ENCODE results near the gene TMEM127.
"Not testable (repeated sequence)": the region's sequence is repeated elsewhere in the genome, so short reads cannot be mapped to it uniquely, and the experiment has no call there.

TMEM127 gene

DNA sequence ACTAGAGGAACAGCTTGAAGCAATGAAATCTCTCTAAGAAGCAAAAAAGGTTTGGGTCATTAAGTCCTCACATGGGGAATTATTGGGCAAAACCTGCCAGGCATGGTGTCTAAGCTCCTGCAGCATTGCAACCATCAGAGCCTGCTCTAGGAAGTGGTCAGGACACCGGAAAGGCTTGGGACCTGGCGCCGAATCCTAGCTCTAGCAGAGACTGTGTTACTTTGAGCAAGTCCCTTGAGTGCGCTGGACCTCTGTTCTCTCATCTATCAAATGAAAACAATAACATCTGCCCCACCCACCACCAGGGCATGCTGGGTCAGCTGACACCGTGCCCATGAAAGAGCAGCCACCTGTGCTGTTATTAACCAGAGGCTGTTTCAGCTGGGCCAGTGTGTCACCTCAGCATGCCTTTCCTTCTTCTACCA is 6.3 kb downstream of the TMEM127 start:
- TF ChIP-seq, protein P1, sequence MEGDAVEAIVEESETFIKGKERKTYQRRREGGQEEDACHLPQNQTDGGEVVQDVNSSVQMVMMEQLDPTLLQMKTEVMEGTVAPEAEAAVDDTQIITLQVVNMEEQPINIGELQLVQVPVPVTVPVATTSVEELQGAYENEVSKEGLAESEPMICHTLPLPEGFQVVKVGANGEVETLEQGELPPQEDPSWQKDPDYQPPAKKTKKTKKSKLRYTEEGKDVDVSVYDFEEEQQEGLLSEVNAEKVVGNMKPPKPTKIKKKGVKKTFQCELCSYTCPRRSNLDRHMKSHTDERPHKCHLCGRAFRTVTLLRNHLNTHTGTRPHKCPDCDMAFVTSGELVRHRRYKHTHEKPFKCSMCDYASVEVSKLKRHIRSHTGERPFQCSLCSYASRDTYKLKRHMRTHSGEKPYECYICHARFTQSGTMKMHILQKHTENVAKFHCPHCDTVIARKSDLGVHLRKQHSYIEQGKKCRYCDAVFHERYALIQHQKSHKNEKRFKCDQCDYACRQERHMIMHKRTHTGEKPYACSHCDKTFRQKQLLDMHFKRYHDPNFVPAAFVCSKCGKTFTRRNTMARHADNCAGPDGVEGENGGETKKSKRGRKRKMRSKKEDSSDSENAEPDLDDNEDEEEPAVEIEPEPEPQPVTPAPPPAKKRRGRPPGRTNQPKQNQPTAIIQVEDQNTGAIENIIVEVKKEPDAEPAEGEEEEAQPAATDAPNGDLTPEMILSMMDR (conservative IDR thresholded peaks at IDR 0.05; ENCODE audit: low read depth) = no peak
- no peak for DNase-seq (ENCODE audit: low spot score)
- H3K27ac ChIP-seq = peak overlapping the region; percentile 94
- ChIA-PET POLR2A (ENCODE audit: low non-redundant PET) (no interaction called here), CTCF (interaction anchor here (0.5 to 0.8 kb wide), 4 partner anchors 11 to 156 kb away, joined by 3 to 4 read pairs (median 3); no protein-coding TSS in a partner anchor)

DNA sequence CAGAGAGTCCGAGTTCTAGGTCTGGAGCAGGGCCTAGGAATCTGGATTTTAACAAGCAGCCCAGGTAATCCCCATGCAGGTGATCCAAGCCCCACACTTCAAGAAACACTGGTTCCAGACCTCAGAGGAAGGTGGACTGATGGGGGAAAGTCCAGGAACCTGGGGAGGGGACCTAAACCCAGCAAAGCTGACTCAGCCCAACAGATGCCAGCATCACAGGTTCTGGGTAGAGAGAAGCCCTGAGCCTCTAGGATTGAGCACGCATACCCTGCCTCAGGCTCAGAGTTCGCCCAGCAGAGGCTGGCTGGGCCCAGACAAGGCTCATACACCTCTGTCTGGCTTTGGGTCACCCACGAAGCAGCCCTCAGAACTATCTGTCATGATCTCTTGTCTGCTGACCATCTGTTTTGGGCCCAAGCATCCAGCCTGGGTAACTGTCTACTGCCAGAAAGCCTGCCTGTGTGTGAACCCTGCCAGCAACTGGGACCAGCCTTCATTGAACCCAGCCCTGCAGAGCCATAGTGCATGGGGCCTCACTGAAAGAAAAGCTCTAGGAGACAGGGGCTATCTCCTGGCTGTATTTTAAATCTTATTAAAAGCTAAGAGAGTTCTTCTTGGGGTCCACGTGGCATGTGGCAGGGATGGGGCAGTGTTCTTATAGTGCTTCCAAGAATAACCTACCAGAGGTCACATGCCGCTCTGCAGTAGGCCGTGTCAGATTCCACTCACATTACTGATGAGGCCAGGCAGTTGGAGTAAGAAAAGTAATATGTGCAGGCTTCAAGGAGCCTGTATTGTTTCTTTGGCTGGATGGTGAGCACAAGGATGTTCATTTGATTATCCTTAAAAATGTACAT is 7.4 kb downstream of the TMEM127 start:
- CTCF ChIA-PET = no interaction called here

DNA sequence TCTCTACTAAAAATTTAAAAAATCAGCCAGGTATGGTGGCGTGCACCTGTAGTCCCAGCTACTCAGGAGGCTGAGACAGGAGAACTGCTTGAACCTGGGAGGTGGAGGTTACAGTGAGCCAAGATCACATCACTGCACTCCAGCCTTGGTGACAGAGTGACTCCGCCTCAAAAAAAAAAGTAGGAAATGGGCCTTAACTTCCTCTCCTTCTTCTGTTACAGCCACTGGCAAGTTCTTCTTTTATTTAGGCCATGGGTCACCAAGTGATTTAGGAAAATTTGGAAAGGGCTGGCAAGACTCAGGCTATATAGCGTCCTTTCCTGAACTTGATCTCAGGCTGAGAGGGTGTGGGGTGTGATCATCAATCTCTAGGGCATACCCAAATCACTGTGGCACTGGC is 8.1 kb downstream of the TMEM127 start:
- POLR2A ChIA-PET (ENCODE audit: low non-redundant PET); DNase-seq (ENCODE audit: low spot score): not testable (repeated sequence)
- CTCF ChIA-PET = interaction anchor here (0.6 kb wide), 1 partner anchor 143 kb away, joined by 4 read pairs; no protein-coding TSS in a partner anchor
- peak overlapping the region; percentile 36; the same call in 1 of the 2 replicates for H3K27ac ChIP-seq

More for the DNA sequence above, 7.4 kb downstream of the TMEM127 start:
- TF ChIP-seq, protein P1 (conservative IDR thresholded peaks at IDR 0.05; ENCODE audit: low read depth) = no peak
- DNase-seq (ENCODE audit: low spot score) = no peak
- POLR2A ChIA-PET (ENCODE audit: low non-redundant PET) = no interaction called here
- H3K27ac ChIP-seq = peak overlapping the region; percentile 36

DNA sequence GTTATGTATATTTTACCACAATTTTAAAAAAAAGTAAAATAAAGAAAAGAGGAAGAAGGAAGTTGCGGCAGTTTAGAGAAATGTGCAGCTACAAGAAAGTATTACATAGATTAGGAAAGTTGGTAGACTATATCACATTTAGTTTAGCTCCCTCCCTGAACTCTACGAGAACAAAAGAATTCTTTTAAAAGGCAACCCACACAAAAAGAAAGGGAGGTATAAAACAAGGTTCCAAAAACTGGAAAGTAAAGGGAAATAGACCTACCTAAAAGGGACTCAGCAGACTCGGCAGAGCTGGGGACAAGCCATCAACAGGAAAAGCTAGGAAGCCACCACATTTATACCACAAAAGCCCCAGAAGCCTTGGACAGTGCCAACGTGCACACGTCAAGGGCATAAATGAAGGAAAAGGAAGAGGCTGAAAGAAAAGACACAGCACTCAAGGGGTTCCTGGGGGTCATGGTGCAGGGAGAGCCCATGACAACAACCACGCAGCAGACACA is 9.1 kb downstream of the TMEM127 start:
- ChIA-PET CTCF (interaction anchor here (1.2 kb wide), 1 partner anchor 18 kb away, joined by 4 read pairs; no protein-coding TSS in a partner anchor), POLR2A (ENCODE audit: low non-redundant PET) (no interaction called here)
- no peak overlapping the region for H3K27ac ChIP-seq

DNA sequence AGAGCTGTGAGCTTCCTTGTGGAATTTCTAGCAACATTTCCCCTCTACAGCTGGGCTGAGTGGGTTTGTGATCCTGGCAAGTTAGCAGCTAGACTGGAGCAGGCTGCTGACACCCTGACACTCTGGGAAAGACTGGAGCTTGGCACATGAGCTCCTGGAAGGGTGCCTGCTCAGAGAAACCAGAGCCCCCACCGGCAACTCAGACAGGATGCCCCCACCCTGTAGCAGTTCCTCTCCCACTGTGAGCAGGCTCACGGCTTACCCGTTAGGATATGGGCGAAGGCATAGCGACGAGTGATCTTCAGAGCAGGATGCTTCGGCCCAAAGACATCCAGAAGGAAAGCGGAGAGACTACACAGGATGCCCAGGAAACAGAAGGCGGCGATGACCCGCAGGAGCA is 11.2 kb downstream of the TMEM127 start:
- POLR2A ChIA-PET (ENCODE audit: low non-redundant PET) = no interaction called here
- peak overlapping the region; percentile 7; the same call in 1 of the 2 replicates for H3K27ac ChIP-seq
- CTCF ChIA-PET = interaction anchor here (0.5 kb wide), 1 partner anchor 95 kb away, joined by 3 read pairs; no protein-coding TSS in a partner anchor
- TF ChIP-seq, protein P1 (conservative IDR thresholded peaks at IDR 0.05; ENCODE audit: low read depth) = no peak
- DNase-seq (ENCODE audit: low spot score) = no peak

More for the DNA sequence above, 9.1 kb downstream of the TMEM127 start:
- TF ChIP-seq, protein P1 (conservative IDR thresholded peaks at IDR 0.05; ENCODE audit: low read depth) = no peak
- no peak for DNase-seq (ENCODE audit: low spot score)

DNA sequence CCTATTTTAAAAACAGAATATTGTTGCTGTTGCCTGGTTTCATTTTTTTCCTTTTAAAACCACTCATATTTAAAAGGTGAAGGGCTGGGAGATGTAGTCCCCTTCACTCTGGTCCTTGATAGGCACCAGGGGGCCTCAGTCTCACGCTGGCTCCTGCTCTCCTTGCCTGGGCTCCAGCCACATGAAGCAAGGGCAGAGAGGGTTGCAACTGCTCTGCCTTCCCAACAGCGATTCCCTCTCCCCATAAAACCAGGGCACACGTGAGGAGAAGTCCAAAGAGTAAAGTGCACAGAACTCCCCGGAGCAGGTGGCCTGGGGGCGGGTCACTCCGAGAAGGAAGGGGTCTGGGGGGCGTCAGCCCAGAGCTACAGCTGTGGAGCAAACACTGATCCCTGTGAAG is 12.8 kb downstream of the TMEM127 start:
- peak overlapping the region; percentile 7; the same call in 1 of the 2 replicates for H3K27ac ChIP-seq
- DNase-seq (ENCODE audit: low spot score) = no peak
- ChIA-PET POLR2A (ENCODE audit: low non-redundant PET) (no interaction called here), CTCF (interaction anchor here (0.6 kb wide), 1 partner anchor 31 kb away, joined by 3 read pairs; no protein-coding TSS in a partner anchor)
- TF ChIP-seq, protein P1 (conservative IDR thresholded peaks at IDR 0.05; ENCODE audit: low read depth) = no peak
